ENCODE measurements around the gene TMEM242. TPM values are rescaled to one million over a fixed set of nuclear protein-coding genes. Genes with fewer than 3 reads are reported as not detected.

Gene TMEM242
- total RNA-seq, 4 donors from 2014 or later, result 5.4 to 9.8 (median 6.0) TPM

DNA sequence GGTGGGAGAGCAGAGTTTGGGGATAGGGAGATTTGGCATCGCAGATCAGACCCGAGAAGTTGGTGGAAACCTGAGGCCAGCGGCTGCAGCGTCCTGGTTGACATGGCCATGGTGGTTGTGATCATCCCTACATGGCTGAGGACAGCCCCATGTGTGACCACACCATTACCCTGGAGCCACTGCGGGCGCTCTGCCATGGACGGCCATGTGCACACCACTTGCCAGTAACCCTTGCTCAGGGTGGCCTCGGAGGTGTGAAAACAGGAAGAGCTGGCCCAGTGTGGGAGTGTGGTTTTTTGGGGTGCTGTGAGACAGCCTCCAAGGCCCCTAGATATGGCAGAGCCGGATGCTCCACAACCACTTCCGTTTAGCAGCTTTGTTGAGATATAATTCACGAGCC lies 64.4 kb downstream of the TMEM242 start:
- TF ChIP-seq, protein P1, sequence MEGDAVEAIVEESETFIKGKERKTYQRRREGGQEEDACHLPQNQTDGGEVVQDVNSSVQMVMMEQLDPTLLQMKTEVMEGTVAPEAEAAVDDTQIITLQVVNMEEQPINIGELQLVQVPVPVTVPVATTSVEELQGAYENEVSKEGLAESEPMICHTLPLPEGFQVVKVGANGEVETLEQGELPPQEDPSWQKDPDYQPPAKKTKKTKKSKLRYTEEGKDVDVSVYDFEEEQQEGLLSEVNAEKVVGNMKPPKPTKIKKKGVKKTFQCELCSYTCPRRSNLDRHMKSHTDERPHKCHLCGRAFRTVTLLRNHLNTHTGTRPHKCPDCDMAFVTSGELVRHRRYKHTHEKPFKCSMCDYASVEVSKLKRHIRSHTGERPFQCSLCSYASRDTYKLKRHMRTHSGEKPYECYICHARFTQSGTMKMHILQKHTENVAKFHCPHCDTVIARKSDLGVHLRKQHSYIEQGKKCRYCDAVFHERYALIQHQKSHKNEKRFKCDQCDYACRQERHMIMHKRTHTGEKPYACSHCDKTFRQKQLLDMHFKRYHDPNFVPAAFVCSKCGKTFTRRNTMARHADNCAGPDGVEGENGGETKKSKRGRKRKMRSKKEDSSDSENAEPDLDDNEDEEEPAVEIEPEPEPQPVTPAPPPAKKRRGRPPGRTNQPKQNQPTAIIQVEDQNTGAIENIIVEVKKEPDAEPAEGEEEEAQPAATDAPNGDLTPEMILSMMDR (IDR thresholded peaks at IDR 0.05; ENCODE audit: low read depth), result no peak

DNA sequence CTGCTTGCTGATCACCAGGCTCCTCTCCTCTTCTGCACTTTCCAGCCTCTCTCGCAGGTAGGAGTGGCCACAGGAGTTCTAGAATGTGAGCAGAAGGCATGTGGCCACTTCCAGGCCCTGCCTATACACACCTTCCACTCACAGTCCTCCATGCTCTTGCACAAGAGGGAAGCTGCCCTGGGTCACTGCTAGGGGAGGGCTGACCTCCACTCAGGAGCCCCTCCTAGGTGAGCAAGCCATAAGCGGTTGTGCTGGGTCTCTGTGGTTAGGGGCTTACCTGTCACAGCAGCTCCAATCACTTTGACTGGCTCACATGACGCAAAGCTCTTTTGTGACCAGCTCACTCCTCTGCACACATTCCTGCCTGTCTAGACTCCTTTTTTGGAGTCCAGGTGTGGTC lies 68.2 kb downstream of the TMEM242 start:
- TF ChIP-seq, protein P1 (IDR thresholded peaks at IDR 0.05; ENCODE audit: low read depth), result no peak

DNA sequence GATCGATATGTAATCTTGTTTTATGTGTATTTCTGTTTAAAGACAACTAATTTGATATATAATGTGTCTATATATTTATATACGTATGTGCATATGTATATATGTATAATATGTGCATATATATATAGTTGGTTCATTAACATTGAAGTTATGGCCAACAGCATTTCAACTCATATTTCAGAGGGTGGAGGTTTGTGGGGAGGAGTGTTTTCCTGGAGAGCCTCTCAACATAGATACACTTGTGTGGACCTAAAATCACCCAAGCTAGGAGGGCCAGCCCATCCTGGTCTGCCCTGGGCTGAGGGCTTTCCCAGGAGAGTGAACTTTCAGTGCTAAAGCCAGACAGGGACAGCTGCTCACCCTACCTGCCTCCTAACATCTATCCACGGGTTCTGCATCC lies 68.8 kb downstream of the TMEM242 start:
- TF ChIP-seq, protein P1 (IDR thresholded peaks at IDR 0.05; ENCODE audit: low read depth), result no peak

DNA sequence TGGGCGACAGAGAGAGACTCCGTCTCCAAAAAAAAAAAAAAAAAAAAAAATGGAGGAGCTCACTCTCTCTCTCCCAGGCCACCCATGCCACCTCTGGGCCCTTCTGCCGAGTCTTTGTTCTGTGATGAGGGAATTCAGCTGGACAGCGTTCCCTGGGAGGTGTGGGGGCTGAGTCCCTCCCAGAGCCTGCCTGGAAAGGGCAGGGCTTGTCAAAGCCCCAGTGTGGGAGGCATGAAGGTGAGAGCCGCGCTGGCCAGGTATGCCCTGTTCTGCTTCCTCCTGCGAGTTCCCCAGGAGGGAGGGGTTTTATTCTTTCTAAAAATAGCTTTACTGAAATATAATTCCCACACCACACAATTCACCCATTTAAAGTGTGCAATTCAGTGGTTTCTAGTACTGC lies 69.6 kb downstream of the TMEM242 start:
- TF ChIP-seq, protein P1 (IDR thresholded peaks at IDR 0.05; ENCODE audit: low read depth), result no peak

DNA sequence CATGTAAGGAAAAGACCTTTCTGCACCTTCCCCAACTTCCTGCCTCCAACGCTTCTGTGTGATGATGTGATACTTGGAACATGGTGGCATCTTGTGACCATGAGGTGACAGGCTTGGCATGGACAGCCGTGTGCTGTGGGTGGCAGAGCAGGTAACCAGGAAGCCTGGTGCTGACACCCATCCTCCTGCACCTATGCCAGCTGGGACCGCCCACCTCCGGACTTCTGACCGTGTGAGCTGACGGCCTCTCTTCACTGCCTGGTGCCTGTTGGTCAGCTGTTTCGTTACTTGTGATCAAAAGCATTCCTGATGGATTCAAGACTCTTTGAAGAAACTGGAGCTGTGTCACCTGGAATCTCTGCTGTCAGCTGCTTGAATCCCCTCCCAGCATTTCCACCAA lies 70.3 kb downstream of the TMEM242 start:
- TF ChIP-seq, protein P1 (IDR thresholded peaks at IDR 0.05; ENCODE audit: low read depth), result no peak

DNA sequence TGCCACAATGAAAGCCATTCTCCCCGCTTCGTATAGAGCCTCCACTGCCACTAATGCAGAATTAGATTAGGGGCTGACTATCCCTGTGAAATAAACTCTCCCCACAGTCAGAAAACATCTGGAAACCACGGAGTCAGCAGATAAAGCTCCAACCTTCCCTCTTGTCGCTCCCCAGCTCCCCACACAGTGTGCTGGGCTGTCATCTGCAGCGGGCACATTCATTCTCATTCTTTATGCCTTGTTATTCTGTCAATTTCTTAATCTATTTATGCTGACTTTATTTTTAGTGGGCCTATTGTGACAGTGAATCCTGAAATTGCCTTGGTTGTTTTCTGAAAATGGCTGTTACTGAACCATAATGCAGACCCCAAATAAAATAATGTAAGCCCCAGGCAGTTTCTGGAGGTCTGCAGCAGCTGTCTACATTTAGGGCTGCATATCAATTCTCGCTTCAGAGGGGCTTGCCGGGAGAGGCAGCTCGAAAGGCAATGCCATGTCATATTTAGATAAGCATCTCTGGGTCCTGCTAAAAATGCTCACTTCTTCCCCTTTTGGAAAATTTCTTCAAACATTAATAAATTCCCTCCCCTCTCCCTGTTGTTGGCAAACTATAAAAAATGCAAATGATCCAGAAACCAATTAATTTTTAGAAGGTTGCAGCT lies 71.6 kb downstream of the TMEM242 start:
- TF ChIP-seq, protein P1 (IDR thresholded peaks at IDR 0.05; ENCODE audit: low read depth), result no peak

DNA sequence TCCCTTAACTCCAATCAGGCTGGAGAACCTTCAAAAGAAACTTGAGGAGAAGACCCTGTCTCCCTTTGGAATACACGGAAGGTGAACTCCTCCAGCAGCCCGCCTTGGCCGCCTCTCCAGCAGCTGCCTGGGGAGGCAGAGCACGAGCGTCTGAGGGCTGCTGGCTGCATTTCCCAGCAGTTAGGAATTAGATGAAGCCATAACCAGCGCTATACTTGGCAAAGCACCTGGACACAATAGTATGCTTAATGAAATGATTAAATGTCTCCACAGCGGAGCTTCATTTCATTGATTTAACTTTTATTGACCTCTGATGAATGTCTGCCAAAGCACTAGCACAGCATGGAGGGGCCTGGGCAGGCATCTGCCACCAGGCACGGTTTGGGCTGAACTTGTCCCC lies 73.5 kb downstream of the TMEM242 start:
- TF ChIP-seq, protein P1 (IDR thresholded peaks at IDR 0.05; ENCODE audit: low read depth), result no peak
